Effector memory CD4-positive, alpha-beta T cell (primary cell): ENCODE results near the gene TMEM86B.

Experiments
- DNase-seq, 3 donors: peaks; one replicate each; pipeline ENCODE4 v3.0.0-alpha.2; 2020
- H3K27ac ChIP-seq: 2 replicates; pipeline ENCODE4 v1.7.0; 2013; ENCODE audit warnings: mild to moderate bottlenecking, low read length, moderate library complexity; ENCODE audit not compliant: insufficient read depth, poor library complexity, severe bottlenecking
- H3K27me3 ChIP-seq: replicated peaks from 2 replicates; pipeline ENCODE4 v1.7.0; 2013; ENCODE audit warnings: mild to moderate bottlenecking, low read length; ENCODE audit not compliant: insufficient read depth, control insufficient read depth, poor library complexity, severe bottlenecking
- H3K36me3 ChIP-seq: 2 replicates; pipeline ENCODE4 v1.7.0; 2013; ENCODE audit warnings: mild to moderate bottlenecking, low read length, moderate library complexity; ENCODE audit not compliant: control insufficient read depth, insufficient read depth
- H3K4me1 ChIP-seq: 2 replicates; pipeline ENCODE4 v1.7.0; 2013; ENCODE audit warnings: low read length, mild to moderate bottlenecking; ENCODE audit not compliant: control insufficient read depth, insufficient read depth, poor library complexity, severe bottlenecking
- H3K4me3 ChIP-seq: 2 replicates; pipeline ENCODE4 v1.7.0; 2013; ENCODE audit warnings: low read length, low read depth, mild to moderate bottlenecking; ENCODE audit not compliant: insufficient read depth, poor library complexity, severe bottlenecking
- H3K9me3 ChIP-seq: 2 replicates; pipeline ENCODE4 v1.7.0; 2013; ENCODE audit warnings: mild to moderate bottlenecking, low read length, moderate library complexity; ENCODE audit not compliant: control insufficient read depth

The TMEM86B gene

GRCh38 chr19:55199620-55200204, 28.9 kb downstream of the TMEM86B start:
- H3K4me3 ChIP-seq: no peak overlapping the region
- DNase-seq: no peak
- H3K27me3 ChIP-seq: no peaks in the 10 kb centered on the region
- no peaks in the 10 kb centered on the region for H3K4me1 ChIP-seq
- no peak overlapping the region for H3K27ac ChIP-seq
- no peaks in the 10 kb centered on the region for H3K36me3 ChIP-seq
- H3K9me3 ChIP-seq: no peaks in the 10 kb centered on the region

GRCh38 chr19:55198651-55199050, 29.9 kb downstream of the TMEM86B start:
- DNase-seq: no peak
- H3K4me1 ChIP-seq: no peaks in the 10 kb centered on the region
- no peaks in the 10 kb centered on the region for H3K9me3 ChIP-seq
- H3K27ac ChIP-seq: no peak overlapping the region
- no peaks in the 10 kb centered on the region for H3K27me3 ChIP-seq
- no peak overlapping the region for H3K4me3 ChIP-seq
- no peaks in the 10 kb centered on the region for H3K36me3 ChIP-seq

- Histone ChIP-seq H3K27ac (no peak overlapping the region), H3K4me1 (no peaks in the 10 kb centered on the region), H3K36me3 (no peaks in the 10 kb centered on the region), H3K9me3 (no peaks in the 10 kb centered on the region), H3K4me3 (no peak overlapping the region), H3K27me3 (no peaks in the 10 kb centered on the region)
- no peak for DNase-seq
Measured at GRCh38 chr19:55197528-55197927, 31.0 kb downstream of the TMEM86B start.

GRCh38 chr19:55196803-55197202, 31.8 kb downstream of the TMEM86B start:
- DNase-seq: no peak
- Histone ChIP-seq H3K27me3 (no peaks in the 10 kb centered on the region), H3K4me3 (no peak overlapping the region), H3K27ac (no peak overlapping the region), H3K4me1 (no peaks in the 10 kb centered on the region), H3K9me3 (no peaks in the 10 kb centered on the region), H3K36me3 (no peaks in the 10 kb centered on the region)

GRCh38 chr19:55193481-55193880, 35.1 kb downstream of the TMEM86B start:
- DNase-seq: no peak
- Histone ChIP-seq H3K27me3 (no peaks in the 10 kb centered on the region), H3K9me3 (no peaks in the 10 kb centered on the region), H3K27ac (no peak overlapping the region), H3K36me3 (no peaks in the 10 kb centered on the region), H3K4me1 (no peaks in the 10 kb centered on the region), H3K4me3 (no peak overlapping the region)

GRCh38 chr19:55189403-55189835, 39.1 kb downstream of the TMEM86B start:
- no peaks in the 10 kb centered on the region for H3K4me1 ChIP-seq
- DNase-seq: no peak
- H3K36me3 ChIP-seq: no peaks in the 10 kb centered on the region
- H3K9me3 ChIP-seq: no peaks in the 10 kb centered on the region
- no peak overlapping the region for H3K4me3 ChIP-seq
- H3K27me3 ChIP-seq: no peaks in the 10 kb centered on the region
- H3K27ac ChIP-seq: no peak overlapping the region

GRCh38 chr19:55188625-55189024, 39.9 kb downstream of the TMEM86B start:
- H3K27me3 ChIP-seq: no peaks in the 10 kb centered on the region
- H3K36me3 ChIP-seq: no peaks in the 10 kb centered on the region
- DNase-seq: no peak
- H3K4me1 ChIP-seq: no peaks in the 10 kb centered on the region
- no peaks in the 10 kb centered on the region for H3K9me3 ChIP-seq
- no peak overlapping the region for H3K27ac ChIP-seq
- H3K4me3 ChIP-seq: no peak overlapping the region

GRCh38 chr19:55186080-55186479, 42.5 kb downstream of the TMEM86B start:
- Histone ChIP-seq H3K27ac (no peak overlapping the region), H3K9me3 (no peaks in the 10 kb centered on the region), H3K4me3 (no peak overlapping the region), H3K27me3 (no peaks in the 10 kb centered on the region), H3K36me3 (no peaks in the 10 kb centered on the region), H3K4me1 (no peaks in the 10 kb centered on the region)
- DNase-seq: no peak

GRCh38 chr19:55181740-55182139, 46.8 kb downstream of the TMEM86B start:
- Histone ChIP-seq H3K27ac (no peak overlapping the region), H3K4me3 (no peak overlapping the region), H3K36me3 (no peaks in the 10 kb centered on the region), H3K9me3 (no peaks in the 10 kb centered on the region), H3K27me3 (peaks cover 29% of the 10 kb centered on the region), H3K4me1 (peaks cover 20% of the 10 kb centered on the region)
- no peak for DNase-seq

GRCh38 chr19:55179606-55180484, 48.7 kb downstream of the TMEM86B start, which contains the start of gene SYT5:
Gene SYT5, minus strand, starts transcription at chr19:55180289. Its CDS starts 1,248 bp downstream, at chr19:55179041.
- peak within 1 kb of the TSS; percentile 44 for H3K4me3 ChIP-seq
- H3K27me3 ChIP-seq: peaks cover 37% of the 10 kb centered on the region
- peaks cover 20% of the 10 kb centered on the region for H3K4me1 ChIP-seq
- peak within 1 kb of the TSS; percentile 36 for H3K27ac ChIP-seq
- peak in 2 of 3 donors; percentile 27 to 33 for DNase-seq
- H3K36me3 ChIP-seq: no peaks in the 10 kb centered on the region
- H3K9me3 ChIP-seq: no peaks in the 10 kb centered on the region
